GM23248 (cell line): ENCODE measurements around the gene SCN4B.

Experiments used
- EZH2 ChIP-seq: fragments of 200-600 bp; sonication (generic); IDR thresholded peaks from 2 replicates; pipeline ENCODE4 v1.6.1; 2018; ENCODE audit warnings: antibody characterized with exemption, mild to moderate bottlenecking; ENCODE audit not compliant: insufficient read depth, poor library complexity, severe bottlenecking
- EZH2phosphoT487 ChIP-seq: fragments of 200-600 bp; sonication (generic); IDR thresholded peaks from 2 replicates; pipeline ENCODE4 v1.6.1; 2018; ENCODE audit warnings: antibody characterized with exemption, moderate library complexity, mild to moderate bottlenecking, low read depth; ENCODE audit not compliant: insufficient read depth

DNA sequence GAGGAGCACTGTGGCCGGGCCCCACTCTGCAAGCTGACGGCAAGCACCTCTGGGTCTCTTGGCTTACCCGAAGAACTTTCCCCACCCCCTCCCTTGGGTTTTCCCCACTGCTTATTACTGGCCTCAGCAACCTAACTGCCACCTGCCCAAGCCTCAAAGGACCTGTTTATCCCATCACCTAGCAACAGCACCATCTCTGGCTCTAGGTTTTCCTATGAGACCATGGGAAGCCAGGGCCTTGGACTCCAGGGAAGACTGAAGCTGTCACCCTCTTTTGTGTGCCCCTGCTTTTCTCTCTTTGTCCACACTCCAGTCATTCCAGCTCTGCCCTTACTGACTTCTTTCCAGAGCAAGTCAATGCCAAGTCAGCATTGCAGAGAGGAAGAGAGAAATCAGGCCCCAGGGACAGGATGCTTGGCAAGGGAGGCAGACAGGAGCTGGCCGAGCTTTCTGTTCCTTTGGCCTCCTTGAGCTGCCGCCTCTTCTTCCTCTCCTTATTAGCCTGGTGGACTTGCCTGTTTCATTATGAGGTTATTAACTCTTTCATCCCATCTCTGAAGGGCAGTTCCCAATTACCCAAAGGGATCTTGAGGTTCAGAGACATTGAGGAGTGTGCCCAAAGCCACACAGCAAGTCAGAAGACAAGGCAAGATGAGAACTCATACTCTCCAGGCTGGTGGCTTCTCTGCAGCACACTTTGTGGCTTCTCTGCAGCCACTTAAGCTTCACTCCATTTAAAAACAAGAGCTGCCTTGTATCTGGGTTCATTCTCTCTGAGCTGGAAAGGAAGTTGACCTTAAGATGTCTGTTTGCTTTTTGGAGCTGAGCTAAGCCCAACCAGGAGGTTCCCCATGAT is 65.5 kb downstream of the SCN4B start, which contains the start of gene SMIM35:
- TF ChIP-seq EZH2phosphoT487 = no peak
- TF ChIP-seq EZH2 = no peak
